HG02870 (cell line): Measurements from ENCODE around the gene ELMOD3.
"Not testable (repeated sequence)": the region's sequence is repeated elsewhere in the genome, so short reads cannot be mapped to it uniquely, and the experiment has no call there.

Experiments used
- ATAC-seq: cut with Tn5 transposase; IDR thresholded peaks from one replicate; pipeline ENCODE4 v1.9.1; 2021; ENCODE audit warnings: mild to moderate bottlenecking, moderate library complexity; ENCODE audit not compliant: unreplicated experiment

The ELMOD3 gene

GRCh38 chr2:85439569-85439968 is 85.0 kb downstream of the ELMOD3 start:
- not testable (repeated sequence) for ATAC-seq

GRCh38 chr2:85439986-85440385 is 85.4 kb downstream of the ELMOD3 start:
- no peak for ATAC-seq

- ATAC-seq: no peak
These were observed 86.2 kb downstream of the ELMOD3 start for GRCh38 chr2:85440729-85441128.
